Erythroblast (primary cell): ENCODE data around the gene EVC.

Source experiments
- GATA1 ChIP-seq: IDR thresholded peaks from 2 replicates; pipeline ENCODE4 v1.6.1; 2011; ENCODE audit warnings: low read depth, mild to moderate bottlenecking, control low read depth, low read length, moderate library complexity
- POLR2A ChIP-seq: IDR thresholded peaks from 2 replicates; pipeline ENCODE4 v1.6.1; 2011; ENCODE audit warnings: mild to moderate bottlenecking, low read length

GRCh38 chr4:5686338-5686737, 24.7 kb upstream of the EVC start:
- no peak for TF ChIP-seq POLR2A
- no peak for TF ChIP-seq GATA1
